ENCODE results near the gene PNPLA2. TPM values are rescaled to one million over a fixed set of nuclear protein-coding genes. Genes with fewer than 3 reads are reported as not detected.

Gene PNPLA2
- polyA plus RNA-seq, 1 experiment: 17.3 TPM

DNA sequence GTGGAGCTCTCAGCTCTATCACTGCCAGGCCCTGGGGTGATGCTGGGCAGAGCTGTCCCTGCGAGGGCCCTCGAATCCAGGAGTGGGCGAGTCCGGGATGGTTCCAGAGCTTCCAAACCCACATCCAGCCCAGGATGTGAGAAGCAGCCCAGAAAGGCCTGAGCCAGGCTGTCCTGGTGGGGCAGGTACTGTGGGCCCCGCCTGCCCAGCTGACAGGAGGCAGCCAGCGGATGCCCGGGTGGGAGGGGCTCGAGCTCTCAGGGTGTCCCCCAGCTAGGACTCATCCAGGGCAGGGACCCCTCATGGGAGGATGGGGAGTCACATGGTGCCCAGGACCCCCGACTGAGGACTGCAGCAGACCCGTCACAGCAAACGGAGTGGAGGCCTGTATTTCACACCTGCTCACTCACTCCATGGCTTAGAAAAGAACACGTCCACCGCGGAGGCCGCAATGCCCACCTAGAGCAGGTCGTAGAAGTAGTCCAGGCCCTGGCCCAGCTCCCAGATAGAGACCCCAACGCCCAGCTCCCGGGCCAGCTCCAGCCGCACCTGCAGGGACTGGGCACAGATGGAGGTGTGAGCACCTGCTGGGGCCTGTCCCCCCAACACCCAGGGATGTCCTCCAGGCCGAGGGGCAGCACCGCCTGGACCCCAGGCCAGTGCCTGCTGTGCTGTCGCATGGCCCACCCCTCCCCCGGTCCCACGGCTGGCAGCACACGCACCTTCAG, 50.8 kb downstream of the PNPLA2 start:
- no peaks in the 10 kb centered on the region; the same call in 1 of the 2 replicates for H3K9me3 ChIP-seq (ENCODE audit: control insufficient read depth, insufficient read depth, low read length)
- DNase-seq (ENCODE audit: low read depth, low spot score): no peak
- no peak overlapping the region for H3K4me3 ChIP-seq (ENCODE audit: low read depth, low read length)
- no peak overlapping the region for H3K27ac ChIP-seq (ENCODE audit: low read depth, low read length)
- no peak for TF ChIP-seq CTCF (IDR thresholded peaks at IDR 0.05; ENCODE audit: low read depth, low read length)
- ChIA-PET CTCF (no interaction called here), POLR2A (interaction anchor here (0.7 kb wide), 1 partner anchor 13 kb away, joined by 4 read pairs; no protein-coding TSS in a partner anchor)
- no peaks in the 10 kb centered on the region for H3K27me3 ChIP-seq (ENCODE audit: control insufficient read depth, insufficient read depth, low read length)

GRCh38 chr11:870127-870413, 51.4 kb downstream of the PNPLA2 start:
- no peak for DNase-seq (ENCODE audit: low read depth, low spot score)
- no peaks in the 10 kb centered on the region; the same call in 1 of the 2 replicates for H3K9me3 ChIP-seq (ENCODE audit: control insufficient read depth, insufficient read depth, low read length)
- TF ChIP-seq CTCF (IDR thresholded peaks at IDR 0.05; ENCODE audit: low read depth, low read length): no peak
- H3K27ac ChIP-seq (ENCODE audit: low read depth, low read length): no peak overlapping the region
- H3K27me3 ChIP-seq (ENCODE audit: control insufficient read depth, insufficient read depth, low read length): no peaks in the 10 kb centered on the region
- no peak overlapping the region for H3K4me3 ChIP-seq (ENCODE audit: low read depth, low read length)
- ChIA-PET POLR2A (interaction anchor here (0.7 kb wide), 1 partner anchor 13 kb away, joined by 4 read pairs; no protein-coding TSS in a partner anchor), CTCF (no interaction called here)

DNA sequence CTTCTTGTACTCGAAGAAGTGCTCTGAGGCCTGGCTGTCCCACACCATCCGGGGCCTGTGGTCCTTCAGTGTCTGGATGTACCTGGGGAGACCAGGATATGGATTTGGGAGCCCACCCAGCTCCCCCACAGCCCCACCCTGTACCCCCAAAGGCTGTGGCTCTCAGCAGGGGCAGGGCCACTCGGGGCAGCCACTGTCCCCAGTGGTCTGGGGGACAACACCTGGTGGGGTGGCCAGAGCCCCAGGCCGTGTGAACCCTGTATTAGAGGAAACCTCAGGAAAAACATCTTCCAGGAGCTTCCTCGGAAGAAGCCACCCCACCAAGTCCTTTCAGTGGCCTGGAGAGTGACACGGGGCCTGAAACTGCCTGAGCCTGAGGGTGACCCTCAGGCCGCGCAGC, 51.7 kb downstream of the PNPLA2 start:
- Histone ChIP-seq H3K27ac (ENCODE audit: low read depth, low read length) (no peak overlapping the region), H3K9me3 (ENCODE audit: control insufficient read depth, insufficient read depth, low read length) (no peaks in the 10 kb centered on the region; the same call in 1 of the 2 replicates), H3K27me3 (ENCODE audit: control insufficient read depth, insufficient read depth, low read length) (no peaks in the 10 kb centered on the region), H3K4me3 (ENCODE audit: low read depth, low read length) (no peak overlapping the region)
- CTCF ChIA-PET: no interaction called here
- DNase-seq (ENCODE audit: low read depth, low spot score): no peak
- no peak for TF ChIP-seq CTCF (IDR thresholded peaks at IDR 0.05; ENCODE audit: low read depth, low read length)
- POLR2A ChIA-PET: no interaction called here

DNA sequence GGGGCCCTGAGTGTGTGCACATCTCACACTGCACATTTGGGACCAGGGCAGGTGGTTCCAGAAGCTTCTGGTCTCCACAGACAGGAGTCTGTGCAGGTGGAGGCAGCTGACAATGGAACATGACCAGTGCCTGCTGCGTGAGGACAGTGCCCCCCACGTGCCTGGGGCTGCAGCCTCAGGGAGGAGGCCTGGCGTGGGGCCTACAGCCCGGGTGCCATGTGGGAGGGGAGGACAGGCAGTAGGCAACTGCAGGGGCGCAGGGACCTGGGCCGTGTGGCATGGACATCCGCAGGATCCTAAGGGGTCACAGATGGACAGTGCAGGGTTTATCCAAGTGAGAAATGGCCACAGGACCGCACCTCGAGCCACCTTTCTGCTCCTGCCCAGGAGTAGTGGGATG, 52.8 kb downstream of the PNPLA2 start:
- H3K9me3 ChIP-seq (ENCODE audit: control insufficient read depth, insufficient read depth, low read length): no peaks in the 10 kb centered on the region; the same call in 1 of the 2 replicates
- no peak for TF ChIP-seq CTCF (IDR thresholded peaks at IDR 0.05; ENCODE audit: low read depth, low read length)
- H3K27ac ChIP-seq (ENCODE audit: low read depth, low read length): no peak overlapping the region
- CTCF ChIA-PET: no interaction called here
- no peak overlapping the region for H3K4me3 ChIP-seq (ENCODE audit: low read depth, low read length)
- DNase-seq (ENCODE audit: low read depth, low spot score): no peak
- H3K27me3 ChIP-seq (ENCODE audit: control insufficient read depth, insufficient read depth, low read length): no peaks in the 10 kb centered on the region
- POLR2A ChIA-PET: interaction anchor here (0.6 kb wide), 1 partner anchor 56 kb away, joined by 3 read pairs; no protein-coding TSS in a partner anchor

GRCh38 chr11:872799-873198, 54.1 kb downstream of the PNPLA2 start:
- Histone ChIP-seq H3K9me3 (ENCODE audit: control insufficient read depth, insufficient read depth, low read length) (no peaks in the 10 kb centered on the region; the same call in 1 of the 2 replicates), H3K4me3 (ENCODE audit: low read depth, low read length) (no peak overlapping the region), H3K27ac (ENCODE audit: low read depth, low read length) (no peak overlapping the region), H3K27me3 (ENCODE audit: control insufficient read depth, insufficient read depth, low read length) (no peaks in the 10 kb centered on the region)
- ChIA-PET POLR2A (interaction anchor here (0.7 to 2.2 kb wide), 2 partner anchors 13 to 63 kb away, joined by 3 to 5 read pairs; partner anchors contain the start of gene RPLP2), CTCF (no interaction called here)
- TF ChIP-seq CTCF (IDR thresholded peaks at IDR 0.05; ENCODE audit: low read depth, low read length): no peak
- no peak for DNase-seq (ENCODE audit: low read depth, low spot score)
